HepG2 (cell line): Measurements from ENCODE around the gene YTHDF1. TPM values are rescaled to one million over a fixed set of nuclear protein-coding genes. Genes with fewer than 3 reads are reported as not detected.

ENCODE experiments used
- ATAC-seq: fragments of 200-7000 bp; cut with Tn5 transposase; 3 replicates; pipeline ENCODE4 v1.9.1; 2020; ENCODE audit warnings: mild to moderate bottlenecking, moderate library complexity
- BruUV-seq: library from RNA; stranded (reverse); fragments of 400-500 nt; replicated peaks from 2 replicates; lab custom pipeline; 2021; lab: Mats Ljungman, UMichigan
- CTCF ChIA-PET: fragments of 300-600 bp; formaldehyde crosslinking; extraction: SDS; loops from one replicate; lab custom pipeline; 2021; ENCODE audit warnings: low total read pairs, inconsistent platforms, low intra/inter-chr PET ratio; lab: Yijun Ruan, JAX
- POLR2A ChIA-PET: fragments of 350-600 bp; sonication (Branson Sonifier 250); formaldehyde crosslinking; loops from one replicate; lab custom pipeline; 2020; ENCODE audit warnings: antibody characterized with exemption, inconsistent platforms; lab: Yijun Ruan, JAX
- DNase-seq: peaks from one replicate; pipeline ENCODE4 v3.0.0-alpha.2; 2015; ENCODE audit warnings: low spot score
- FAIRE-seq: peaks from 3 replicates; lab custom pipeline; 2011; peaks lifted over from hg19 to GRCh38; lab: Jason Lieb, UNC
- H2AFZ ChIP-seq: one replicate; pipeline ENCODE4 v1.6.1; 2011; ENCODE audit warnings: low read length, inconsistent platforms
- H3K27ac ChIP-seq: fragments of 300-600 bp; 3 replicates; pipeline ENCODE4 v1.8.0; 2011; ENCODE audit warnings: mixed run types, mild to moderate bottlenecking, mixed read lengths, low read length, inconsistent platforms; ENCODE audit not compliant: insufficient read depth; ENCODE audit errors: extremely low read length
- H3K27me3 ChIP-seq, 2 experiments: fragments of 200-600 bp in 1 of 2; 2 replicates in 1 of 2; 3 replicates in 1 of 2; pipeline versions ENCODE4 v1.6.0 to v1.8.0; 2011; ENCODE audit warnings: low read length in 2 of 2, mild to moderate bottlenecking in 2 of 2, moderate library complexity in 2 of 2, inconsistent platforms in 1 of 2; ENCODE audit not compliant: insufficient read depth in 2 of 2, control insufficient read depth in 1 of 2
- H3K36me3 ChIP-seq, 2 experiments: fragments of 200-600 bp in 1 of 2; replicated peaks in 1 of 2; 2 replicates in 1 of 2; 3 replicates in 1 of 2; pipeline versions ENCODE4 v1.5.1 to v1.8.0; 2011; ENCODE audit warnings: low read length in 2 of 2, inconsistent platforms in 1 of 2; ENCODE audit not compliant: insufficient read depth in 2 of 2, control insufficient read depth in 1 of 2
- H3K4me1 ChIP-seq: 2 replicates; pipeline ENCODE4 v1.5.1; 2012; ENCODE audit warnings: low read length, inconsistent platforms; ENCODE audit not compliant: insufficient read depth
- H3K4me2 ChIP-seq: 2 replicates; pipeline ENCODE4 v1.6.0; 2011; ENCODE audit warnings: low read depth, low read length, inconsistent platforms
- H3K4me3 ChIP-seq, 3 experiments: fragments of 200-600 bp in 1 of 3; sonication (generic), shearing (Covaris generic) in 1 of 3; replicated peaks in 1 of 3; 2 replicates each; pipeline ENCODE4 v1.5.1; 2011 to 2016; ENCODE audit warnings: low read length in 3 of 3, inconsistent platforms in 2 of 3, low read depth in 2 of 3, mild to moderate bottlenecking in 2 of 3, control low read depth in 1 of 3, mixed read lengths in 1 of 3; ENCODE audit not compliant: insufficient read depth in 1 of 3
- H3K79me2 ChIP-seq: one replicate; pipeline ENCODE4 v1.6.1; 2011; ENCODE audit warnings: low read length, inconsistent platforms; ENCODE audit not compliant: insufficient read depth
- H3K9ac ChIP-seq: 2 replicates; pipeline ENCODE4 v1.6.0; 2011; ENCODE audit warnings: mild to moderate bottlenecking, low read depth, low read length, inconsistent platforms; ENCODE audit not compliant: insufficient read depth
- H3K9me3 ChIP-seq: 2 replicates; pipeline ENCODE4 v1.5.1; 2012; ENCODE audit warnings: mild to moderate bottlenecking, low read length
- H4K20me1 ChIP-seq: 2 replicates; pipeline ENCODE4 v1.6.0; 2011; ENCODE audit warnings: inconsistent platforms, mild to moderate bottlenecking, low read length, moderate library complexity; ENCODE audit not compliant: insufficient read depth
- CBX1 ChIP-seq: IDR thresholded peaks from one replicate; pipeline ENCODE4 v1.6.1; 2016; ENCODE audit warnings: antibody characterized with exemption, low read depth
- HOXA7 ChIP-seq: sonication (generic); formaldehyde crosslinking; IDR thresholded peaks from 2 replicates; pipeline ENCODE4 v1.8.1; 2022; ENCODE audit warnings: mild to moderate bottlenecking, missing genetic modification reagents, moderate library complexity
- KIAA2018 ChIP-seq: sonication (generic); formaldehyde crosslinking; IDR thresholded peaks from 2 replicates; pipeline ENCODE4 v1.5.0; 2020; ENCODE audit warnings: mild to moderate bottlenecking, missing genetic modification reagents, borderline replicate concordance
- KLF12 ChIP-seq: sonication (generic); formaldehyde crosslinking; IDR thresholded peaks from 2 replicates; pipeline ENCODE4 v1.4.0; 2020; ENCODE audit warnings: missing genetic modification reagents, borderline replicate concordance
- MIER3 ChIP-seq: IDR thresholded peaks from 2 replicates; pipeline ENCODE4 v1.6.1; 2016; ENCODE audit warnings: missing compliant biosample characterization, borderline replicate concordance
- NR3C1 ChIP-seq: sonication (generic); formaldehyde crosslinking; IDR thresholded peaks from 2 replicates; pipeline ENCODE4 v1.4.0; 2020; ENCODE audit warnings: missing genetic modification reagents
- RERE ChIP-seq: IDR thresholded peaks from 2 replicates; pipeline ENCODE4 v1.6.1; 2016; ENCODE audit warnings: low read depth, missing genetic modification reagents, missing compliant biosample characterization
- SIN3B ChIP-seq: fragments of 150-350 bp; IDR thresholded peaks from 2 replicates; pipeline ENCODE4 v1.6.1; 2014; ENCODE audit warnings: low read length
- TEAD2 ChIP-seq: sonication (generic); formaldehyde crosslinking; IDR thresholded peaks from 2 replicates; pipeline ENCODE4 v1.9.0; 2021; ENCODE audit warnings: missing genetic modification reagents
- ZNF335 ChIP-seq: sonication (generic); formaldehyde crosslinking; IDR thresholded peaks from 2 replicates; pipeline ENCODE4 v1.4.0; 2020; ENCODE audit warnings: missing genetic modification reagents
- ZNF564 ChIP-seq: sonication (generic); formaldehyde crosslinking; IDR thresholded peaks from 2 replicates; pipeline ENCODE4 v1.8.1; 2023; ENCODE audit warnings: mild to moderate bottlenecking, missing genetic modification reagents
- WGBS: methylation state at CpG from one replicate; pipeline ENCODE4 v1.1.6; 2017; ENCODE audit warnings: low lambda C conversion rate; 5-methylcytosine and 5-hydroxymethylcytosine counted together
- in situ Hi-C: cut with HindIII; loops from 2 replicates; pipeline ENCODE4 v1.10.0; 2017; ENCODE audit warnings: low pct_unique_long_range_greater_than_20kb; ENCODE audit not compliant: extremely low pct_ligation_motif_present
- intact Hi-C: fragments of 100-400 bp; cut with micrococcal nuclease; formaldehyde crosslinking; loops from one replicate; pipeline ENCODE4 v1.10.0; 2022; ENCODE audit not compliant: unreplicated experiment
- polyA plus RNA-seq, 8 experiments: library from polyadenylated mRNA; depleted of rRNA in 3 of 8; stranded (reverse) in 7 of 8; unstranded in 1 of 8; fragments of >200 nt; fragmentation: Illumina TruSeq in 4 of 8; extraction: Trizol in 4 of 8; gene quantifications; 2 replicates each; pipeline versions ENCODE4 v1.2.1 to v1.2.3, GENCODE V29; 2011 to 2016; ENCODE audit warnings: low read depth in 4 of 8, missing spikeins in 1 of 8, mixed read lengths in 1 of 8; ENCODE audit not compliant: insufficient read depth in 1 of 8
- total RNA-seq, 5 experiments: library from RNA; depleted of rRNA; stranded (reverse); fragments of >200 nt; fragmentation: Illumina TruSeq; extraction: Trizol; gene quantifications; 2 replicates each; pipeline ENCODE4 v1.2.3, GENCODE V29; 2016; ENCODE audit warnings: low read depth in 1 of 5

YTHDF1 gene
- total and polyA plus RNA-seq, 2 of the 13 experiments (the other 11 are each of a cell fraction or from before 2014, with no cell fraction given) = 34.5 to 37.7 TPM

- no peak for TF ChIP-seq RERE (CRISPR knock-in tag)
- no peak for TF ChIP-seq HOXA7 (CRISPR knock-in tag)
- TF ChIP-seq TEAD2 (CRISPR knock-in tag) = no peak
- TF ChIP-seq NR3C1 (CRISPR knock-in tag) = no peak
- TF ChIP-seq ZNF564 (CRISPR knock-in tag) = no peak
- TF ChIP-seq KLF12 (CRISPR knock-in tag) = no peak
- TF ChIP-seq ZNF335 = no peak
- TF ChIP-seq CBX1 = no peak
These were observed 24.5 kb downstream of the YTHDF1 start (continued) for GRCh38 chr20:63191400-63191799.

DNA sequence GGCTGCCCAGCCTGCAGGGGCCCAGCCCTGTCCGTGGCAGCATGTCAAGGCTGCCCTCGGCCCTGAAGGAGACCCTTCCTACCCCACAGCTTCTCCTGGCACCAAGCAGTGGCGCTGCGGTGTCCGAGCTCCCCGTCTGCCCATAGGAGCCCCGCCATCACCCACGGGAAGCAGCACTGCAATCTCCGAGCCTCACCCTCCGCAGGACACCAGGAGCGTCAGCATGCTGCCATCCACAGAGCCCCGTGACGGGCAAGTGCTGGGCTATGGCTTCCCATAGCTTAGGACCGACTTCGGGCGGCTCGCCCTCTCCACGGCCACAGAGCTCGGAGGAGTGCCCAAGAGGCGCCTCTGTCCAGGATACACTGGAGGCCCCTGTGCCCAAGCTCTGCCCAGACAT lies 25.1 kb downstream of the YTHDF1 start:
- H3K4me3 ChIP-seq = no peak overlapping the region
- no peaks in the 10 kb centered on the region for H3K27me3 ChIP-seq
- peaks cover 8 to 11% of the 10 kb centered on the region in 2 experiments; a peak in 4 of 5 replicates for H3K36me3 ChIP-seq
- in situ Hi-C loops (no loop called here), intact Hi-C loops (no loop called here)
- CTCF ChIA-PET = no interaction called here
- 66% methylated on average over 19 of the region's 20 CpGs for WGBS
- ATAC-seq (peak; percentile 5; the same call in 2 of the 3 replicates), DNase-seq (no peak), FAIRE-seq (no peak)
- H3K9me3 ChIP-seq = no peaks in the 10 kb centered on the region
- no peak overlapping the region for H2AFZ ChIP-seq
- TF ChIP-seq SIN3B (no peak), KIAA2018 (CRISPR knock-in tag) (no peak), MIER3 (no peak)
- no peak overlapping the region for H3K27ac ChIP-seq
- H3K4me2 ChIP-seq = no peak overlapping the region
- no TSS peak for BruUV-seq
- H3K9ac ChIP-seq = no peak overlapping the region
- POLR2A ChIA-PET = no interaction called here
- H3K4me1 ChIP-seq = no peaks in the 10 kb centered on the region
- H3K79me2 ChIP-seq = no peaks in the 10 kb centered on the region
- H4K20me1 ChIP-seq = peaks cover 6% of the 10 kb centered on the region
